MM.1S (cell line): Measurements from ENCODE around the gene PDXDC1.
"Not testable (repeated sequence)": the region's sequence is repeated elsewhere in the genome, so short reads cannot be mapped to it uniquely, and the experiment has no call there.

ENCODE experiments used
- DNase-seq: peaks from one replicate; pipeline ENCODE4 v3.0.0-alpha.2; 2015
- H2AFZ ChIP-seq: fragments of 300-600 bp; sonication (generic); 2 replicates; pipeline ENCODE4 v1.6.0; 2016; ENCODE audit warnings: antibody characterized with exemption, low read length
- H3F3A ChIP-seq: fragments of 300-600 bp; sonication (generic); 2 replicates; pipeline ENCODE4 v1.6.1; 2016; ENCODE audit warnings: mild to moderate bottlenecking, antibody characterized with exemption, low read length, moderate library complexity, mixed read lengths; ENCODE audit not compliant: insufficient read depth
- H3K27ac ChIP-seq: fragments of 300-600 bp; sonication (generic); 2 replicates; pipeline ENCODE4 v1.5.1; 2016; ENCODE audit warnings: mild to moderate bottlenecking, low read length
- H3K27me3 ChIP-seq: fragments of 300-600 bp; sonication (generic); replicated peaks from 2 replicates; pipeline ENCODE4 v1.6.0; 2016; ENCODE audit warnings: low read length; ENCODE audit not compliant: insufficient read depth
- H3K36me3 ChIP-seq: fragments of 300-600 bp; sonication (generic); replicated peaks from 2 replicates; pipeline ENCODE4 v1.6.1; 2016; ENCODE audit warnings: mild to moderate bottlenecking, low read length, mixed read lengths; ENCODE audit not compliant: insufficient read depth
- H3K4me1 ChIP-seq: fragments of 300-600 bp; sonication (generic); 2 replicates; pipeline ENCODE4 v1.6.1; 2016; ENCODE audit warnings: low read length, mixed read lengths
- H3K4me2 ChIP-seq: fragments of 300-600 bp; sonication (generic); 2 replicates; pipeline ENCODE4 v1.6.0; 2016; ENCODE audit warnings: low read depth, low read length
- H3K4me3 ChIP-seq: fragments of 300-600 bp; sonication (generic); 2 replicates; pipeline ENCODE4 v1.5.1; 2016; ENCODE audit warnings: low read length, mixed read lengths
- H3K79me2 ChIP-seq: fragments of 300-600 bp; sonication (generic); 2 replicates; pipeline ENCODE4 v1.6.1; 2016; ENCODE audit warnings: mixed run types, low read length, mixed read lengths
- H3K9ac ChIP-seq: fragments of 300-600 bp; sonication (generic); 2 replicates; pipeline ENCODE4 v1.6.1; 2016; ENCODE audit warnings: low read length, mixed read lengths
- H3K9me2 ChIP-seq: fragments of 300-600 bp; sonication (generic); replicated peaks from 2 replicates; pipeline ENCODE4 v1.6.1; 2016; ENCODE audit warnings: mild to moderate bottlenecking, low read length, mixed read lengths; ENCODE audit not compliant: insufficient read depth
- H3K9me3 ChIP-seq: fragments of 300-600 bp; sonication (generic); replicated peaks from 2 replicates; pipeline ENCODE4 v1.6.1; 2016; ENCODE audit warnings: mild to moderate bottlenecking, low read length, mixed read lengths; ENCODE audit not compliant: insufficient read depth
- H4K20me1 ChIP-seq: fragments of 300-600 bp; sonication (generic); 2 replicates; pipeline ENCODE4 v1.6.1; 2016; ENCODE audit warnings: mild to moderate bottlenecking, low read length, moderate library complexity, mixed read lengths; ENCODE audit not compliant: insufficient read depth
- EZH2 ChIP-seq: fragments of 300-600 bp; sonication (generic); optimal IDR thresholded peaks from 2 replicates; pipeline ENCODE3; 2017; ENCODE audit warnings: low read depth, mild to moderate bottlenecking, antibody characterized with exemption, low read length, mixed read lengths
- EZH2phosphoT487 ChIP-seq: fragments of 300-600 bp; sonication (generic); IDR thresholded peaks from 2 replicates; pipeline ENCODE4 v1.6.1; 2018; ENCODE audit warnings: antibody characterized with exemption, low read length
- TF ChIP-seq, protein P1 (sequence below): fragments of 300-600 bp; sonication (generic); IDR thresholded peaks from 2 replicates; pipeline ENCODE4 v1.5.1; 2016; ENCODE audit warnings: antibody characterized with exemption, low read length, mixed read lengths

The PDXDC1 gene

DNA sequence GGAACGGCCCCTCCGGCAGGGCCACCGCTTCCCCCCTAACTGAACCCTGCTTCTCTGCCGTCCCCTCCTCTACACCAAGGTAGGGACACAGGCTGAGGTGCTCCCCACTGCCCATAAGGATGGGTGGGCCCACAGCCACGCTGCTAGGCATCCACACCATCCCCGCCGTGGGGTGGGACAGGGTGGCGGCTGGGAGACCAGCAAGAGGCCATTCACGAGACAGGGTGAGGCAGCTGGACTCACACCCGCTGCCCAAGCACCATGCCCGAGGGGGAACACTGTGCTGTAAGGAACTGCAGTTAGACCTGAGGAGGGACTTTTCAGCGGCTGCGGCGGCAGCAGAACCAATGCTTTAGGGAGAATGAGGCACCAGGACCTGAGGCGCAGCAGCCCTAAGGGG lies 166.8 kb downstream of the PDXDC1 start:
- Histone ChIP-seq H3K9ac (no peak overlapping the region), H3K4me1 (no peaks in the 10 kb centered on the region), H3F3A (no peaks in the 10 kb centered on the region), H3K27me3 (no peaks in the 10 kb centered on the region), H4K20me1 (no peaks in the 10 kb centered on the region), H3K4me3 (no peak overlapping the region), H3K9me3 (no peaks in the 10 kb centered on the region), H3K79me2 (peaks cover 23% of the 10 kb centered on the region; the same call in 1 of the 2 replicates), H3K4me2 (no peak overlapping the region), H3K36me3 (no peaks in the 10 kb centered on the region), H2AFZ (no peak overlapping the region), H3K9me2 (no peaks in the 10 kb centered on the region), H3K27ac (no peak overlapping the region)
- TF ChIP-seq EZH2 (no peak), EZH2phosphoT487 (no peak)
- TF ChIP-seq, protein P1, sequence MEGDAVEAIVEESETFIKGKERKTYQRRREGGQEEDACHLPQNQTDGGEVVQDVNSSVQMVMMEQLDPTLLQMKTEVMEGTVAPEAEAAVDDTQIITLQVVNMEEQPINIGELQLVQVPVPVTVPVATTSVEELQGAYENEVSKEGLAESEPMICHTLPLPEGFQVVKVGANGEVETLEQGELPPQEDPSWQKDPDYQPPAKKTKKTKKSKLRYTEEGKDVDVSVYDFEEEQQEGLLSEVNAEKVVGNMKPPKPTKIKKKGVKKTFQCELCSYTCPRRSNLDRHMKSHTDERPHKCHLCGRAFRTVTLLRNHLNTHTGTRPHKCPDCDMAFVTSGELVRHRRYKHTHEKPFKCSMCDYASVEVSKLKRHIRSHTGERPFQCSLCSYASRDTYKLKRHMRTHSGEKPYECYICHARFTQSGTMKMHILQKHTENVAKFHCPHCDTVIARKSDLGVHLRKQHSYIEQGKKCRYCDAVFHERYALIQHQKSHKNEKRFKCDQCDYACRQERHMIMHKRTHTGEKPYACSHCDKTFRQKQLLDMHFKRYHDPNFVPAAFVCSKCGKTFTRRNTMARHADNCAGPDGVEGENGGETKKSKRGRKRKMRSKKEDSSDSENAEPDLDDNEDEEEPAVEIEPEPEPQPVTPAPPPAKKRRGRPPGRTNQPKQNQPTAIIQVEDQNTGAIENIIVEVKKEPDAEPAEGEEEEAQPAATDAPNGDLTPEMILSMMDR: no peak
- no peak for DNase-seq

DNA sequence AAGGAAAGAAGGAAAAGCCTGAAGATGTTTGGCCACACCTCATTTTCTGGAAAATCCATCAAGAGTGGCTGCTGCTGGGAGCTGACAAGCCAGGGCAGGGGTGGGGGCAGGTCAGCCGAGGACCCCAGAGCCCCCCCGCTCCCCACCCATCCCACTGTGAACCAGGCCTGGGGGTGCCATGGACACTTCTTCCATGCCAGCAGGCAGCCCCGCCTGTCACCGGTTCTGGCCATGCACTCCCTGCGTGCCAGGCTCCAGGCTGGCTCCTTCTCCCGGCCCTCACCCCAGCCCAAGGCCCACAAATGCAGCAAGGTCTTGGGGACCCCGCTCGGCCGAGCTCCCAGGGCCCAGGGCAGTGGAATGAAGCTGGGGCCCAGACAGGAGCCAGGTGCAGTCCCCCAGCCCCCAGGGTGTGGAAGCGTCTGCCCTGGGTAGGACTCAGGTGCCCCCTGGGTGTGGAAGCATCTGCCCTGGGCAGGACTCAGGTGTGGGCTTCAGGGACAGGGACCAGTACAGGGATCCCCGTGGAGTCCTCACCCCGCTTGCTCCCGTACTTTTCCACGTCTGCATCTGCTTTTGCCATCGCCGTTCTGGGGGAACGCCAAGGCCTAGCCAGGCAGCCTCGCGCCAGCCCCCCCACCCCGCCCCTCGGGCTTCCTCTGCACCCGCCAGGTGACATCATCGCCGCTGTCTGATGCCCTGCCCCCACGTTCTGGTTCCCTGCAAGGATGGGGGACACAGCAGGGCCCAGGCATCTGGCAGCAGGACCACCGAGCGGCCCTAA lies 167.5 kb downstream of the PDXDC1 start:
- H3K9me3 ChIP-seq, H3K36me3 ChIP-seq, H3K27ac ChIP-seq, H3K27me3 ChIP-seq, H3K4me1 ChIP-seq, H3K9me2 ChIP-seq, H2AFZ ChIP-seq, H3K4me3 ChIP-seq, H3F3A ChIP-seq, DNase-seq, H3K4me2 ChIP-seq, H4K20me1 ChIP-seq, H3K9ac ChIP-seq: not testable (repeated sequence)
- H3K79me2 ChIP-seq: peaks cover 25% of the 10 kb centered on the region; the same call in 1 of the 2 replicates

DNA sequence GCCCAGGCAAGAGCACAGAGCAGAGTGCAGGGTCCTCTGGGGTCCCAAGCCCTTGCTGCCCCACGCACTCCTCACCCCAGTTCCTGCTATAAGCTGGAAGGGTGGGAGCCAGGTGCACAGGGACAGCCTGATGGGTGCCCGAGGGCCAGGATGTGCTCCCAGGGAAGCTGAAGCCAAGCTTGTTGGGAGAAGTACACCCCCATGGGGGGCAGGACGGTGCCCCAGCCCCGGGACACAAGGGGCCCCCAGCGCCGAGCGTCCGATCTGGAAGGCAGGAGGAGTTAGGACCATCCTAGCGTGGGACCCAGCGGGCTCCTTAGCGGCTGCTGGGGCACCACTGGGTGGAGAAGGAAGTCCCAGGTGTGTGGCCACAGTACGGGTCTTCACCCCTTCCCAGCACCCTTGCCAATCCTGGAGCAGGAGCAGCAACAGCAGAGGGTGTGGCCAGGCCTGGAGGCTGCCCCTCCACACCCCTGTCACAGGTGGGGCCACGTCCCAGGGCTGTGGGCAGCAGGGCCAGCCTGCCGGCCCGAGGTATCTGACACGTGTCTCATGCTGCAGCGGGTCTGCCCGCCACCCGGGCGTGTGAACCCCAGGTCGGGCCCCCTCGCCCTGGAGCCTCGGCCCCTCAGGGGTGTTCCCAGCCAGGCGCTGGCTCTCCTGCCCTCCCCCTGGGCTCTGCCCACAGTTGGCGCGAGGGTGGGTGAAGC lies 168.2 kb downstream of the PDXDC1 start:
- not testable (repeated sequence) for H3K4me3 ChIP-seq, H3K9me3 ChIP-seq, H3K36me3 ChIP-seq, H3K27me3 ChIP-seq, DNase-seq, H2AFZ ChIP-seq, H3K4me1 ChIP-seq, H3K27ac ChIP-seq, H3K9me2 ChIP-seq, H3F3A ChIP-seq, H3K9ac ChIP-seq, H4K20me1 ChIP-seq, H3K4me2 ChIP-seq
- H3K79me2 ChIP-seq: peaks cover 26% of the 10 kb centered on the region; the same call in 1 of the 2 replicates

DNA sequence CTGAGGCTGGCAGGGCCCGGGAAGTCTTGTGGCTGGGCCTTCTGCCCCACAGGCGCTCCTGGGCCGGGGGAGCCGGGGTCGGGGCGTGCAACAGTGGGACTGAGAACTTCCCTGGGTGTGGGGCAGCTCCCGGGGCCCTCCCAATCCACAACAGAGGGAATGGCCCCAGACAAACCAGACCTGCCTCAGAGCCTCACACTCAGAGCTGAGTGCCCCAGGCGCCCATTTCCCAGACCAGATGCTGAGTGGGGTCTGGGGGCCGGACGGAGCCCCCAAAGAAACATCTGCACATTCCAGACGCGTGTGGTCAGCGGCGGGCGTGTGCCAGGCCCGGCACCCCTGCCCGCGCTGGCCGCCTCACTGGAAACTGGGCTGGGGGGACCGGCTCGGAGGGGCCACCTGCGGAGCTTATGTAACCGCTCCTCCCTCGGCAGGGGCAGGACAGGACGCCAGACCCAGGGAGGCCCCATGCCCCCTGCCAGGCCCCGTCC lies 168.8 kb downstream of the PDXDC1 start:
- not testable (repeated sequence) for H3K36me3 ChIP-seq, H2AFZ ChIP-seq, H3K4me3 ChIP-seq, H3K4me1 ChIP-seq, DNase-seq, H3K9me3 ChIP-seq, H3K9me2 ChIP-seq, H3K27me3 ChIP-seq, H4K20me1 ChIP-seq, H3K4me2 ChIP-seq, H3F3A ChIP-seq, H3K27ac ChIP-seq, H3K9ac ChIP-seq
- H3K79me2 ChIP-seq: peaks cover 26% of the 10 kb centered on the region; the same call in 1 of the 2 replicates

DNA sequence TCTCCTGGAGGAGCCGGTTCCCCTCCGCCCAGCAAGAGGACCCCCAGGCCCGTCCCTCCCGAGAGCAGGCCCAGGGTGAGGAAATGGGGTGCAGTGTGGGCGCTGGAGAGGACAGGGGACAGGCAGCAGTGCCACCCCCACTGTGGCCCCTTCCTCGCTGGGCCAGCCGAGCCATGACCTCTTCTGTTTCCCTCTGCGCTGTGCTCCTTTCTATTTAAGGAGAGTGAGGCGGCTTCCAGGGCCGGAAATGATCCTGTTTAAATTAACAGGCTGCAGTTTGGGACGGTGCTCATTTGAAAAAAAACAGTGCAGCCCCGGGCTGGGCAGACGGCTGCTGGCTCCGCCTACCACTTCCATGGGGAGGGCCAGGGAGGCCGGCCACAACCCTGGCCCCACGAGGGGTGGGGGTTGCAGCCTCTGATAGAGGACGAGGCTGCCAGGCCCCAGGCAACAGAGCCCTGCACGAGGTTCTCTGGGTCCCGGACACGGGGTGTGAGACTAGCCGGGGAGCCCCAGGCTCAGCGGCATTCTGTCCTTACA lies 169.3 kb downstream of the PDXDC1 start:
- H3K36me3 ChIP-seq, H3K9me3 ChIP-seq, H3K27me3 ChIP-seq, H3F3A ChIP-seq, H3K27ac ChIP-seq, H3K4me2 ChIP-seq, H3K4me1 ChIP-seq, H2AFZ ChIP-seq, H4K20me1 ChIP-seq, H3K9ac ChIP-seq, DNase-seq, H3K4me3 ChIP-seq, H3K9me2 ChIP-seq: not testable (repeated sequence)
- H3K79me2 ChIP-seq: peaks cover 26% of the 10 kb centered on the region; the same call in 1 of the 2 replicates

DNA sequence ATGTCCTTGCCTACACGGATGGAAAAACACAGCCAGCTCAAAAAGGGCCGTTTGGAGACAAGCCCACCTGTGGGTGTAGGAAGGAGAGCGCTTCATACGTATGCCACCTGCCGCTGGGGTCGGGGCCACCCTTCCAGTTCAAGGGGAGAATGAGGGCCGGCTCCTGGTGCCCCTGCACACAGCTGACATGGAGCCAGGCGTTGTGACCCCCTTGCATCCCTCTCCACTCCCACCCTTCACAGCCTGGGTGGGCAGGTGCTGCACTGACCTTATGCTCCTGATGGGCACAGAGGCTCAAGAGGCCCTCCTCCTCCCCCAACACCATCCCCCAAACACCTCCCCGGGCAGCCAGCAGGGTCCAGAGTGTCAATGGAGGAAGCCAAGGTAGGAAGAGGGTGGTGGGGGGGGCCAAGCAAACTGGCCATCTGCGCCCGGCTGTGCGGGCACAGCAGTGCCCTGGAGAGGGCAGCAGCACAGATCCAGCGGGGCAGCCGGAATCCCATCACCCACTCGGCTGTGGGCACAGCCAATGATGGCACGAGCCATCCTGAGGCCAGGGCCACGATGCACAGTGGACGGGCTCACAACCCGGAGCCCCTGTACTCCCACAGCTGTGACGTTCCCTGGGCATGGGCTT lies 170.1 kb downstream of the PDXDC1 start:
- H3K9ac ChIP-seq, H3K27ac ChIP-seq, H2AFZ ChIP-seq, DNase-seq, H3K27me3 ChIP-seq, H3F3A ChIP-seq, H3K9me3 ChIP-seq, H3K9me2 ChIP-seq, H4K20me1 ChIP-seq, H3K4me1 ChIP-seq, H3K4me3 ChIP-seq, H3K36me3 ChIP-seq, H3K4me2 ChIP-seq: not testable (repeated sequence)
- peaks cover 26% of the 10 kb centered on the region; the same call in 1 of the 2 replicates for H3K79me2 ChIP-seq
